AG09309 (cell line): ENCODE data around the gene PRICKLE3.

Experiments
- DNase-seq: peaks from one replicate; pipeline ENCODE4 v3.0.0-alpha.2; 2010; ENCODE audit warnings: low read depth
- H3K4me3 ChIP-seq: 2 replicates; pipeline ENCODE4 v1.5.1; 2011; ENCODE audit warnings: mild to moderate bottlenecking, low read depth, low read length, moderate library complexity; ENCODE audit not compliant: control insufficient read depth
- CTCF ChIP-seq: IDR thresholded peaks from 2 replicates; pipeline ENCODE4 v1.5.1; 2011; ENCODE audit warnings: mild to moderate bottlenecking, low read depth, low read length, inconsistent platforms; ENCODE audit not compliant: insufficient read depth, control insufficient read depth; ENCODE audit errors: missing control alignments

PRICKLE3 gene

DNA sequence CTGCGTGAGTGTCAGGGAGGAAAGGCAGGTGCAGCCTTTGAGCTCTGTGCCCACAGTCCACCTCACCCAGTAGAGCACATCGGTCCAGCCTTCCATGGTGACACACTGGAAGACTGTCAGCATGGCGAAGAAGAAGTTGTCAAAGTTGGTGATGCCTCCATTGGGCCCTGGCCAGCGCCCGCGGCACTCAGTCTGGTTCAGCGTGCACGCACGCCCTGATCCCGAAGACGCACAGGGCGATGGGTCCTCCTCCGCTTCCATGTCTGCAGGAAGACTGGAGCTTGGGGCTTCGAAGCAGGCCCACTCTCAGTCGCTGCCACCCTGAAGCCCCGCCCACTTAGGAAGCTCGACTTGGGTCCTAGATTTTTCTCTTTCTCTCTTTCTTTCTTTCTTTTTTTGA lies 42.0 kb upstream of the PRICKLE3 start:
- DNase-seq, result no peak
- no peak overlapping the region for H3K4me3 ChIP-seq
- TF ChIP-seq CTCF, result no peak

GRCh38 chrX:49227726-49228125 lies 41.6 kb upstream of the PRICKLE3 start:
- no peak for DNase-seq
- H3K4me3 ChIP-seq, result no peak overlapping the region
- TF ChIP-seq CTCF, result no peak

GRCh38 chrX:49226946-49227345 lies 40.8 kb upstream of the PRICKLE3 start:
- no peak overlapping the region for H3K4me3 ChIP-seq
- DNase-seq, result no peak
- TF ChIP-seq CTCF, result no peak

DNA sequence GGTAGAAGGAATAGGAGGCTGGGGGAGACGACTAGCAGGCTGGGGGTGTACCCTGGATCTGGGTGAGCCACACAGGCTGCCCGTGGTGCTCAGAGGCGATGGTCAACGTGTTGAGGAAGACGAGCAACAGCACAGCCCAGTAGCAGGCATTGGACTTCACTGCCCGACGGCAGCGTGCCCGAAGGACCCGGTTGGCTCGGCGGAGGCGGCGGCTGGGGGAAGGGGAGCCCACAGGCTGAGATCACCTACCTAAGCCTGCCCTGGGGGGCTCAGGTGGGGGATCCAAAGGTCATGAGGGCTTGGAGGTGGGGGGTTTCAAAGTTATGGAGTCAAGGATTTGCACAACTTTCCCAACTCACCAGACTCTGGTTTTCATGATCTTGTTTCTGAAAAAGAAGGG lies 39.7 kb upstream of the PRICKLE3 start:
- no peak overlapping the region for H3K4me3 ChIP-seq
- DNase-seq, result no peak
- TF ChIP-seq CTCF, result no peak

- no peak for TF ChIP-seq CTCF
- DNase-seq, result no peak
- H3K4me3 ChIP-seq, result no peak overlapping the region
Measured at GRCh38 chrX:49221868-49222267, 35.7 kb upstream of the PRICKLE3 start.

DNA sequence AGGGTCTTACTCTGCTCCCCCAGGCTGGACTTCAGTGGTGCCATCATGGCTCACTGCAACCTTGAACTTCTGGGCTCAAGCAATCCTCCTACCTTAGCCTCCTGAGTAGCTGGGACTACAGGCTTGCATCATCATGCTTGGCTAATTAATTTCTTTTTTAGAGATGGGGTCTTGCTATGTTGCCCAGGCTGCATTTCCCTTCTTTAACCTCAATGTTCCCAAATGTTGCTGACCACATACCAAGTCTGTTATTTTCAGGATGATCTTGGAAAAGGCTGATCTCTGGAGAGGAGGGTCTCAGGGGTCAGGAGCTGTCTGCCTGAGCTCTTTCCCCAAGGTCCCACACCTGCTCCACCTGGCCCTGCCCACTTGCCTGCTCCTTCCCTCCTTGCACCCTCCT lies 33.9 kb upstream of the PRICKLE3 start:
- no peak for DNase-seq
- TF ChIP-seq CTCF, result no peak
- H3K4me3 ChIP-seq, result no peak overlapping the region

DNA sequence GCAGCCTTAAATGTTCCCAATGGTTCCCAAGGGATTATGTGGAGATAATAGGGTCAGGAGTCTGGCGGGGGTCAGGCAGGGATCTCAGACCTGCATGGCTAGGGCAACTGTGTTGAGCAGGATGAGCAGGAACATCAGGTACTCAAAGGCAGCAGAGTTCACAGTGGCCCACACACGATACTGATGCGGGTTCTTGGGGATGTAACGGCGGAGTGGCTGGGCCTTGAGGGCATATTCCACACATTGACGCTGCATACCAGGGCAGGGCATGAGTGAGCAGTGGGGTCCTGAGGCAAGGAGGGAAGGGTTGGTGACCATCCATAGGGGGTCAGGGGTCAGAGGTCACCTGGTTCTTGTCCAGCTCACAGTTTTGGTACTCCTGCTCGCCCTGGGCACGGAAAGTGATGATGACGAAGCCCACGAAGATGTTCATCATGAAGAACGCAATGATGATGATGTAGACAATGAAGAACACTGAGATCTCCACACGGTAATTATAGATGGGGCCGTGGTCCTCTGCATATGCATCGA lies 28.9 kb upstream of the PRICKLE3 start:
- no peak for TF ChIP-seq CTCF
- H3K4me3 ChIP-seq, result no peak overlapping the region
- no peak for DNase-seq
